CD4-positive, alpha-beta T cell treated with Interleukin-17A for 1 hour (primary cell): ENCODE measurements around the gene HSD17B1.
"Not testable (repeated sequence)": the region's sequence is repeated elsewhere in the genome, so short reads cannot be mapped to it uniquely, and the experiment has no call there.

Experiments used
- DNase-seq: peaks from one replicate; pipeline ENCODE4 v3.0.0-alpha.2; 2020

HSD17B1 gene

GRCh38 chr17:42548070-42548837 is 4.5 kb upstream of the HSD17B1 start:
- peak; percentile 81 for DNase-seq

- no peak for DNase-seq
Measured at GRCh38 chr17:42548993-42549755, 3.5 kb upstream of the HSD17B1 start.

- no peak for DNase-seq
Measured at GRCh38 chr17:42553161-42553818, 567 bp downstream of the HSD17B1 start.

GRCh38 chr17:42553866-42554249 is 1.1 kb downstream of the HSD17B1 start:
- DNase-seq: peak; percentile 18

GRCh38 chr17:42554250-42555121 is 1.8 kb downstream of the HSD17B1 start:
- DNase-seq: peak; percentile 83

- DNase-seq: no peak
Measured at GRCh38 chr17:42555122-42555622, 2.4 kb downstream of the HSD17B1 start.

GRCh38 chr17:42555961-42556617 is 3.4 kb downstream of the HSD17B1 start:
- not testable (repeated sequence) for DNase-seq

- DNase-seq: no peak
Measured at GRCh38 chr17:42559075-42559474, 6.4 kb downstream of the HSD17B1 start.

GRCh38 chr17:42560246-42560645 is 7.5 kb downstream of the HSD17B1 start:
- no peak for DNase-seq

GRCh38 chr17:42561897-42562387 is 9.2 kb downstream of the HSD17B1 start, which contains the start of gene COASY:
TSS of gene COASY (plus strand) at chr17:42562148. CDS start at chr17:42562623, 475 bp downstream.
- peak; percentile 95 for DNase-seq

- no peak for DNase-seq
Measured at GRCh38 chr17:42562388-42563142, 9.8 kb downstream of the HSD17B1 start.

GRCh38 chr17:42563143-42563509 is 10.4 kb downstream of the HSD17B1 start:
- DNase-seq: no peak

GRCh38 chr17:42563543-42563942 is 10.8 kb downstream of the HSD17B1 start:
- no peak for DNase-seq

GRCh38 chr17:42563950-42564349 is 11.2 kb downstream of the HSD17B1 start:
- DNase-seq: no peak

GRCh38 chr17:42564815-42565522 is 12.2 kb downstream of the HSD17B1 start:
- no peak for DNase-seq

GRCh38 chr17:42565523-42566214 is 12.9 kb downstream of the HSD17B1 start:
- no peak for DNase-seq

- DNase-seq: no peak
Measured at GRCh38 chr17:42566215-42566882, 13.6 kb downstream of the HSD17B1 start.

GRCh38 chr17:42566883-42567573 is 14.3 kb downstream of the HSD17B1 start, which contains the start of gene MLX:
TSS of gene MLX (plus strand) at chr17:42567100. CDS start at chr17:42567125, 25 bp downstream.
- peak; percentile 92 for DNase-seq
